Measurements from ENCODE around the gene CDCA4.

The CDCA4 gene

DNA sequence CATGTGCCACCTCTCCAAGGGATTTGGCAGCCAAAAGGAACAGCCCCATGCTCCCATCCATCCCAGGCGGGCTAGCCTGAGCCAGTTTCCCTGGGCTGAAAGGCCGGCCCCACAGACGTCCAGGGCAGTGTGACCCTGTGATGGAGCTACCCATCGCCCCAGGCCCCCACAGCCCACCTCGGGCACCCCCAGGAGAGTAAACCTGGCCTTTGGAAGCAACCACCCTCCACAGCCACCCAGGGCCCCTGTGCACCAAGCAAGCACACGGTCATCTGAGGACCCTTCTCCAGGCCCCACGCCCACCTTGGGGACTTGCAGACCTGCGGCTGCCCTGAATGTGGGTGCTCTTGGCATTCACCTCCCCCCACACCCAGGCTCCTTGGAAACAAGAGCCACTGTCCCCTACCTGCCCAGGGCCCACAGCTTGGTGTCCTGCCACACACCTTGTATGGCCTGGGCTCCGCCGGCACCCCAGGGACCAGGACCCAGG lies 51.1 kb downstream of the CDCA4 start:
- intact Hi-C loops (cut with DNase I) = no loop called here

GRCh38 chr14:104968541-104969401 lies 52.1 kb downstream of the CDCA4 start:
- intact Hi-C loops (cut with DNase I) = no loop called here

More for the DNA sequence above, 51.1 kb downstream of the CDCA4 start:
- DNase-seq = peak in 3 of 10 donors; percentile 5 to 62 (median 51)

DNA sequence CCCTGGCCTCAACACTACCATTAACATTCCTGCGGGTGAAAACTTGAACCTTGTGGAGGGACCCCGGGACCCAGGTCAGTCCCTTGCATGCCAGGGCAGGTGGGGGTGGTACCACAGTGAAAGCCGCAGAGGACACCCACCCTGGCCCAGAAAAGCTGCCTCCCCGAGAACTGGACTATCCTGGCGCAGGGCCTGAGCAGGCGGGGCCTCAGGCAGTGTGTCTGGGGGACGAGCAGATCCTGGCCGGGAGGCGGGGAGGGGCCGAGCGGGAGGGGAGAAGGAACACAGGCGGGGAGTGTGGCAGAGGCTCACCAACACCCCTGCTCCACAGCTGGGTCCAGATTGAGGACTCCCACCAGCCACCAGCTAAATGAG lies 52.7 kb downstream of the CDCA4 start:
- peak in 4 of 10 donors; percentile 24 to 91 (median 80) for DNase-seq
- intact Hi-C loops (cut with DNase I) = no loop called here

More at GRCh38 chr14:104968541-104969401, 52.1 kb downstream of the CDCA4 start:
- DNase-seq = peak in 4 of 10 donors; percentile 2 to 82 (median 67)

DNA sequence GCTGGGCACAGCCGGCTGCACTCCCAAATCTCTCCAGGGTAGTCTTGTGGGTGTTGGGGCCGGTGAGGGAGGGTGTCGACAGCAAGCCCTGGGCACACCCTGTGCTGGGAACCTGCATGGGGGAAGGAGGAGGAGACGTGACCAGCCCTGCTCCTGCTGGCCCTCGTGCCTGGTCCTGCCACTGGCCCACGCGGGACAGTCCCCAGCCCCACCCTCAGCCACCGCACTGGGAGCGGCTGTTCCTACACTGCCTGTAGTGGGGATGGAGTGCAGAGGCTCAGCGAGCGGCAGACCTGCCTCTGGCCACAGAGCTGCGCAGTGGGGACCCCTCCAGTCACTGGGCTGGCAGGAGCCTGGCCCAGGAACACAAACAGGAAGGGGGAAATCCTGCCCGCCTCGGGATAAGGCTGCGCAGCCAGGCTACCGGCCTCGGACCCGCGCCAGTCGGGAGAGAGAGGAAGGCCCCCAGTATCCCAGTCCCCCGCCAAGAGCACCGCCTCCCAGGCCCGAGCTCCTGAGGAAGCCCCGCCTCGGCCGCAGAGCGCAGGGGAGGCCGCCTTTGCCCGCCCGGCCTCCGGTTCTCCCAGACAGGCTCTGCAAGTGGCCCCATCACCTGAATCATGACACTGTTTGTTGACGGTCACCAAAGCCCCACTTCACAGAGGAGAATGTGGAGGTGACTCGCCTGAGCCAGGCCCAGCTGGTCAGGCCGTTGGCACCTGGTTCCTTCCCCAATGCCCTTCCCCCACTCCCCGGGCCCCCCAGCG lies 53.3 kb downstream of the CDCA4 start:
- peak in 4 of 10 donors; percentile 5 to 87 (median 71) for DNase-seq
- intact Hi-C loops (cut with DNase I) = no loop called here

DNA sequence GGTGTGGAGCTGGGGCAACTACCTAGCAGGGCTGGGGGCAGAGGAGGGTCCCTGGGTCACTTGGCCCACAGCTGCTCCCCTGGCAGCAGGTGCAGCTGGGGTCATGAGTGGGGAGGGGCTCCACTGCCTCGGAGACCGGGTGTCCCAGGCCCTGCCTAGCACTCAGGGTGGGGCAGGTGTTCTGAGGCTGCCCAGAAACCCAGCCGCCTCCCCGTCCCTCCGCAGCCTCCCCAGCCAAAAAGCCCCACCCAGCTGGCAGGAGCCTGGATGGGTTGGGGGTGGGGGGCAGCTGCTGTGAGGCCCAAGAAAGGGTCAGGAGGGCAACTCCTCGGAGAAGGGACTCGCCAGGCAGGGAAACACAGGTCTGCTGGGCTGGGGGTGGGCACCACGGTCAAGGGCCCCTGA lies 53.9 kb downstream of the CDCA4 start:
- DNase-seq = peak in 4 of 10 donors; percentile 2 to 72 (median 60)
- intact Hi-C loops (cut with DNase I) = no loop called here

- intact Hi-C loops (cut with DNase I) = no loop called here
- peak in 4 of 10 donors; percentile 4 to 73 (median 52) for DNase-seq
Observed at GRCh38 chr14:104966261-104966865, 54.5 kb downstream of the CDCA4 start.

GRCh38 chr14:104965561-104966231 lies 55.2 kb downstream of the CDCA4 start:
- peak in 3 of 10 donors; percentile 67 to 83 (median 80) for DNase-seq
- intact Hi-C loops (cut with DNase I) = no loop called here

DNA sequence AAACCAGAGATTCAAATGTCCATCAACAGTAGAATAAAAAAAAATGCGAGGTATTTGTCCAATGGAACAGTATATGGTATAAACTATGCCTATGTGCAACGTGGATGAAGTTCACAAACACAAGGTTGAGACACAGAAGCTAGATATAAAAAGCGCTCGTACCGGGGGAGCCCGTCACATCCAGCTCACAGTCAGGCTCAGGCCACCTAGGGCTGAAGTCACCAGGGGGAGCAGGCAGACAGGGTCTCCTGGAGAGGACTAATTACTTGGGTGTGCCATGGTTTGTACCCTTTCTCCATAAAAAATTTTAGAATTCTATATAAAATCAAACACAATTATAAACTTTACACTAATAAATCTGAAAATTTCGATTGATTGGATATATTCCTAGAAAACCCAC lies 56.3 kb downstream of the CDCA4 start:
- intact Hi-C loops (cut with DNase I) = no loop called here
- peak in 1 of 10 donors; percentile 62 for DNase-seq

Measured in posterior cingulate gyrus (tissue), 11 donors.